Smooth muscle cell (in vitro differentiated cells): ENCODE results near the gene SIX6. TPM values are rescaled to one million over a fixed set of nuclear protein-coding genes. Genes with fewer than 3 reads are reported as not detected.
"Not testable (repeated sequence)": the region's sequence is repeated elsewhere in the genome, so short reads cannot be mapped to it uniquely, and the experiment has no call there.

Experiments used
- DNase-seq: peaks from one replicate; lab custom pipeline; 2025; ENCODE audit not compliant: unreplicated experiment; lab: John Stamatoyannopoulos, UW
- H2AFZ ChIP-seq: fragments of 200-600 bp; sonication (generic); 2 replicates; pipeline ENCODE4 v1.6.0; 2016; ENCODE audit warnings: antibody characterized with exemption, low read depth, mild to moderate bottlenecking
- H3F3A ChIP-seq: fragments of 200-600 bp; sonication (generic); 2 replicates; pipeline ENCODE4 v1.6.0; 2017; ENCODE audit warnings: antibody characterized with exemption, low read depth
- H3K27ac ChIP-seq: fragments of 200-600 bp; sonication (generic); 2 replicates; pipeline ENCODE4 v1.5.1; 2016; ENCODE audit warnings: low read depth, mild to moderate bottlenecking
- H3K27me3 ChIP-seq: fragments of 200-600 bp; sonication (generic); 2 replicates; pipeline ENCODE4 v1.6.1; 2016; ENCODE audit warnings: low read depth, mild to moderate bottlenecking
- H3K36me3 ChIP-seq: fragments of 200-600 bp; sonication (generic); 2 replicates; pipeline ENCODE4 v1.5.1; 2016; ENCODE audit warnings: low read depth
- H3K4me1 ChIP-seq: fragments of 200-600 bp; sonication (generic); 2 replicates; pipeline ENCODE4 v1.5.1; 2016; ENCODE audit warnings: low read depth
- H3K4me2 ChIP-seq: fragments of 200-600 bp; sonication (generic); 2 replicates; pipeline ENCODE4 v1.6.0; 2016; ENCODE audit warnings: mild to moderate bottlenecking
- H3K4me3 ChIP-seq: fragments of 200-600 bp; sonication (generic); 2 replicates; pipeline ENCODE4 v1.5.1; 2016; ENCODE audit warnings: mild to moderate bottlenecking
- H3K79me2 ChIP-seq: fragments of 200-600 bp; sonication (generic); 2 replicates; pipeline ENCODE4 v1.6.0; 2016; ENCODE audit warnings: low read depth, mild to moderate bottlenecking
- H3K9ac ChIP-seq: fragments of 200-600 bp; sonication (generic); 2 replicates; pipeline ENCODE4 v1.6.0; 2016; ENCODE audit warnings: low read depth
- H3K9me3 ChIP-seq: fragments of 200-600 bp; sonication (generic); replicated peaks from 2 replicates; pipeline ENCODE4 v1.5.1; 2016; ENCODE audit warnings: low read depth
- H4K20me1 ChIP-seq: fragments of 200-600 bp; sonication (generic); 2 replicates; pipeline ENCODE4 v1.6.0; 2016; ENCODE audit warnings: low read depth
- CTCF ChIP-seq: fragments of 200-600 bp; sonication (generic); IDR thresholded peaks from 2 replicates; pipeline ENCODE4 v1.5.1; 2017; ENCODE audit warnings: borderline replicate concordance, mild to moderate bottlenecking, antibody characterized with exemption; ENCODE audit not compliant: insufficient read depth, poor library complexity, severe bottlenecking
- WGBS: methylation state at CpG from one replicate; pipeline ENCODE4 v1.1.7; 2016; ENCODE audit warnings: low lambda C conversion rate; 5-methylcytosine and 5-hydroxymethylcytosine counted together
- polyA plus RNA-seq: library from polyadenylated mRNA; unstranded; fragments of >200 nt; fragmentation: Nextera tagmentation; extraction: Ambion mirVana; gene quantifications from 2 replicates; pipeline ENCODE4 v1.2.1, GENCODE V29; 2016
- total RNA-seq: library from RNA; depleted of rRNA; stranded (reverse); fragments of >200 nt; gene quantifications from 2 replicates; pipeline ENCODE4 v1.2.3, GENCODE V29; 2014

SIX6 gene
- not detected in 2 replicates for total RNA-seq
- not detected in 2 replicates for polyA plus RNA-seq

GRCh38 chr14:60508707-60509437 lies at the start of gene SIX6:
TSS of gene SIX6 (plus strand) at chr14:60509146. CDS start at chr14:60509399, 253 bp downstream.
- Histone ChIP-seq H3K36me3 (no peaks in the 10 kb centered on the region), H3F3A (no peaks in the 10 kb centered on the region), H2AFZ (no peak within 1 kb of the TSS), H3K4me1 (peaks cover 29% of the 10 kb centered on the region), H3K27me3 (peaks cover 100% of the 10 kb centered on the region), H3K27ac (no peak within 1 kb of the TSS), H3K9ac (no peak within 1 kb of the TSS), H4K20me1 (no peaks in the 10 kb centered on the region), H3K4me2 (peak within 1 kb of the TSS; percentile 54), H3K9me3 (no peaks in the 10 kb centered on the region), H3K4me3 (no peak within 1 kb of the TSS), H3K79me2 (no peaks in the 10 kb centered on the region)
- DNase-seq, result no peak
- no peak for TF ChIP-seq CTCF
- WGBS, result 1% methylated on average over 51 of the region's 55 CpGs

- WGBS, result 96% methylated on average over 7 of the region's 7 CpGs
- not testable (repeated sequence) for H3F3A ChIP-seq, H3K4me2 ChIP-seq, H3K27ac ChIP-seq, H3K27me3 ChIP-seq, H3K79me2 ChIP-seq, H3K4me3 ChIP-seq, H2AFZ ChIP-seq, H4K20me1 ChIP-seq, DNase-seq, H3K4me1 ChIP-seq, H3K36me3 ChIP-seq, H3K9ac ChIP-seq
- H3K9me3 ChIP-seq, result peaks cover 12% of the 10 kb centered on the region
Measured at GRCh38 chr14:60480248-60480647, 28.7 kb upstream of the SIX6 start.

GRCh38 chr14:60482743-60483142 lies 26.2 kb upstream of the SIX6 start:
- no peak overlapping the region for H3K9ac ChIP-seq
- H3K36me3 ChIP-seq, result no peaks in the 10 kb centered on the region
- H3K4me1 ChIP-seq, result peaks cover 8% of the 10 kb centered on the region
- H3K27me3 ChIP-seq, result peaks cover 21% of the 10 kb centered on the region
- DNase-seq, result no peak
- 76% methylated on average over 1 of the region's 1 CpG for WGBS
- no peaks in the 10 kb centered on the region for H3K79me2 ChIP-seq
- H3K27ac ChIP-seq, result no peak overlapping the region
- no peak for TF ChIP-seq CTCF
- no peak overlapping the region for H3K4me2 ChIP-seq
- no peak overlapping the region for H3K4me3 ChIP-seq
- H3K9me3 ChIP-seq, result no peaks in the 10 kb centered on the region
- no peak overlapping the region for H2AFZ ChIP-seq
- H3F3A ChIP-seq, result no peaks in the 10 kb centered on the region
- H4K20me1 ChIP-seq, result no peaks in the 10 kb centered on the region

GRCh38 chr14:60485057-60485597 lies 23.8 kb upstream of the SIX6 start:
- H3K9me3 ChIP-seq, result no peaks in the 10 kb centered on the region
- H3K9ac ChIP-seq, result no peak overlapping the region
- no peak overlapping the region for H3K27ac ChIP-seq
- peaks cover 8% of the 10 kb centered on the region for H3K4me1 ChIP-seq
- H3K4me3 ChIP-seq, result peak overlapping the region; percentile 56
- no peaks in the 10 kb centered on the region for H3K79me2 ChIP-seq
- peak overlapping the region; percentile 97 for H2AFZ ChIP-seq
- H3K27me3 ChIP-seq, result peaks cover 45% of the 10 kb centered on the region
- DNase-seq, result no peak
- H4K20me1 ChIP-seq, result no peaks in the 10 kb centered on the region
- no peak for TF ChIP-seq CTCF
- no peaks in the 10 kb centered on the region for H3F3A ChIP-seq
- peak overlapping the region; percentile 94 for H3K4me2 ChIP-seq
- 9% methylated on average over 25 of the region's 25 CpGs for WGBS
- no peaks in the 10 kb centered on the region for H3K36me3 ChIP-seq
